HAP-1 (cell line): ENCODE measurements around the gene HPS5.
"Not testable (repeated sequence)": the region's sequence is repeated elsewhere in the genome, so short reads cannot be mapped to it uniquely, and the experiment has no call there.

Experiments used
- DNase-seq, 2 experiments: peaks; one replicate each; pipeline ENCODE4 v3.0.0-alpha.2; 2016 to 2020; ENCODE audit warnings: low spot score in 2 of 2
- H3K27me3 ChIP-seq: fragments of 250-450 bp; sonication (Bioruptor Pico); 2 replicates; pipeline ENCODE4 v1.5.1; 2020; ENCODE audit warnings: low read depth, mild to moderate bottlenecking, moderate library complexity
- H3K36me3 ChIP-seq: fragments of 250-450 bp; sonication (Bioruptor Pico); replicated peaks from 2 replicates; pipeline ENCODE4 v1.5.1; 2020; ENCODE audit warnings: mild to moderate bottlenecking
- H3K4me1 ChIP-seq: fragments of 250-450 bp; sonication (Bioruptor Pico); 2 replicates; pipeline ENCODE4 v1.5.1; 2020; ENCODE audit warnings: mild to moderate bottlenecking
- H3K4me3 ChIP-seq: fragments of 250-450 bp; sonication (Bioruptor Pico); 2 replicates; pipeline ENCODE4 v1.5.1; 2020; ENCODE audit warnings: mild to moderate bottlenecking, moderate library complexity
- H3K9me3 ChIP-seq: fragments of 250-450 bp; sonication (Bioruptor Pico); 2 replicates; pipeline ENCODE4 v1.5.1; 2020; ENCODE audit warnings: mild to moderate bottlenecking, moderate library complexity
- in situ Hi-C: fragments of 300-500 bp; cut with MboI; formaldehyde crosslinking; loops from 3 replicates; pipeline ENCODE4 v1.14.3; 2020; ENCODE audit warnings: low sequenced_read_pairs, inconsistent platforms, mixed read lengths

Gene HPS5

DNA sequence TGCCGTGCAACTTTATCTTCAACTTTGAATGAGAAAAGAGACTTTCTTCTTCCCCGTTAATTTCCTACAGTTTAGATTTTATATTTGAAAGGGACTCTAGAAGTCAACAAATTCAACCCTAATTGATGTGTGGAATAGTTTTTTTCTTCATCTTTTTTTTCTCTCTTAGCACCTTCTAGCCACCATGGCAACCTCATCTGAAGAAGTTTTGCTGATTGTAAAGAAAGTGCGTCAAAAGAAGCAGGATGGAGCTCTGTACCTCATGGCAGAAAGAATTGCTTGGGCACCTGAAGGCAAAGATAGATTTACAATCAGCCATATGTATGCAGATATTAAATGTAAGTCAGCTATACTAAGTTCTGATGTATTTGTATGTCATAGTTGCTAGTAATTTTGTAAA lies 11.0 kb upstream of the HPS5 start:
- Histone ChIP-seq H3K36me3 (peaks cover 44% of the 10 kb centered on the region), H3K27me3 (no peaks in the 10 kb centered on the region), H3K4me3 (no peak overlapping the region), H3K9me3 (no peaks in the 10 kb centered on the region), H3K4me1 (peaks cover 17% of the 10 kb centered on the region)
- DNase-seq: no peak
- in situ Hi-C loops: no loop called here

DNA sequence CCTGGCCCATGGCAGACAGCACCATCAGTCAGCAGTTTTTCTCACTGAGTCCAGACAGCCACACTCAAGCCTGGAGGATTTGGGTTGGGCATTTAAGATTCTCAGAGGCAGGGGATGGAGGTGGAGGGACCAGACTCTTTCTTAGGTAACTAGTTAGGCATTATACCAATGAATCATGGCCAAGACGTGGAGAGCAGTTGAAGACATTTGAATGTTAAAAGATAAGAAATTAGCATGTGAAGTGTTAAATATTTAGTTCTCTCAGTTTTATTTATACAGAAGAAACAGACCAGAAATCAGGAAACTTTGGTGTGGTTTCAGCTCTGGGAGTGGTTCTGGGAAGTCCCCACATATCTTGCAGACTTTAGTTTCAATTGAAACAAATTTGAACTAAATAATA lies 10.4 kb upstream of the HPS5 start:
- Histone ChIP-seq H3K4me1 (peaks cover 17% of the 10 kb centered on the region), H3K27me3 (no peaks in the 10 kb centered on the region), H3K9me3 (no peaks in the 10 kb centered on the region), H3K4me3 (no peak overlapping the region), H3K36me3 (peaks cover 43% of the 10 kb centered on the region)
- in situ Hi-C loops: no loop called here
- no peak for DNase-seq

DNA sequence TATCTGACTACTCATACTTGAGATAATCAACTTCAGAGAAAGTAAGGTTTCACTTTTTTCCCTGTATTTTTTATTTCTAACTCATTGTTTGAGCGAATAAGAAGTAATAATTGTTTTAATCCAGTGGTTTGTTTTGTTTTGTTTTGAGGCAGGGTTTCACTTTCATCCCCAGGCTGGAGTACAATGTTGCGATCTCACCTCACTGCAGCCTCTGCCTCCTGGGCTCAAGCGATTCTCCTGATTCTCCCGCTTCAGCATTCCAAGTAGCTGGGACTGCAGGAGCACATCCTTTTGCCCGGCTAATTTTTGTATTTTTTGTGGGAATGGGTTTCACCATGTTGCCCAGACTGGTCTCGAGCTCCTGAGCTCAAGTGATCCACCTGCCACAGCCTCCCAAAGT lies 9.0 kb upstream of the HPS5 start:
- Histone ChIP-seq H3K9me3 (no peaks in the 10 kb centered on the region), H3K4me3 (no peak overlapping the region), H3K36me3 (peaks cover 44% of the 10 kb centered on the region), H3K4me1 (peaks cover 17% of the 10 kb centered on the region), H3K27me3 (no peaks in the 10 kb centered on the region)
- in situ Hi-C loops: no loop called here
- DNase-seq: no peak

DNA sequence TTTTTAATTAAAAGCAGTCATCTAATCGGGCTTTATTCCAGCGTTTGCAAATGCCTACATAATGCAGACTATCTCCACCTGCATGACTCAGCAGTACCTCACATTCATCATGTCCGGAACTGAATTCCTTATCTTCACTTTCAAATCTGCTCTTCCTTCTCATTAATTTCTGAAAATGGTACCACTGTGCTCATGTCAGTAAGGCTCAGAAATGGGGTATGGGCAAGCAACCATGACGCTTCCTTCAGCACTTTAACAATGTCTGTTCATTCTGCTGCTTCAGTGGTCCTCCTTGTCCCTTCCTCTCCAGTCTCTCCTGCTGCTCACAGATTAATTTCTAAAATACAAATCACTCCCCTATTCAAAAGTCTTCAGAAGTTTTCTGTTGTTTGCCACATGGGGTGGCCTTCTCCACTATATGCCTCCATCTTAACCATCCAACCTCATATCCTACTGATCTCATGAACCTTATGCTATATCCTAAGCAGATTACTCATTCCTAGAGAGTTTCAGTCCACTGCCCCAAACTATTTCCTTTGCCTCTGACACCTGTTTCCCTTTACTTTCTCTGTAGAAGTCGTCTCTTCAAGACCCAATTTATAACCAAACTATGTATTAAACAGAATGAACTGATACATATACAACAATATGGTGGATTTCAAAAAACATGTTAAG lies 7.4 kb upstream of the HPS5 start:
- in situ Hi-C loops: no loop called here
- no peak overlapping the region for H3K4me3 ChIP-seq
- no peaks in the 10 kb centered on the region for H3K9me3 ChIP-seq
- H3K36me3 ChIP-seq: peaks cover 42% of the 10 kb centered on the region
- H3K4me1 ChIP-seq: peaks cover 17% of the 10 kb centered on the region
- no peak for DNase-seq
- no peaks in the 10 kb centered on the region for H3K27me3 ChIP-seq

DNA sequence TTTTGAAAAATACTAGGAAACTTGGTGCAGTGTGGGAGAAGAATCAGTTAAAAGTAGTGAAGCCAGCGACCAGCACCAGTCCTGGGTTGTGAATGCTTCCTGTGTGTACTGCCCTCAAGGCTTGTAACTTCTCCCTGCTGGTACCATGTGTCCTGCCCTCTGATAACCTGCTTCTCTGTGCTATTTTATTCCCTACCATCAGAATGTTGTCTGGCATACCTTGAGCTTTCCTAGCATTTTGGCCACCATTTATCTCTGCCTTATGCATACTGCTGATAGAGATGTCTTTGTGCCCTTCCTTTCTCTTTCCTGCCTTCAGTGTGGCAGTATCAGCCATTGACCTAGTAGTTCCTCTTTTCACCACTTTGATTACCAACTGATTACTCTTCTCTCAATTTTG lies 2.4 kb upstream of the HPS5 start:
- DNase-seq: no peak
- peaks cover 26% of the 10 kb centered on the region for H3K4me1 ChIP-seq
- H3K36me3 ChIP-seq: peaks cover 28% of the 10 kb centered on the region
- peak overlapping the region; percentile 95 for H3K4me3 ChIP-seq
- H3K27me3 ChIP-seq: no peaks in the 10 kb centered on the region
- no peaks in the 10 kb centered on the region for H3K9me3 ChIP-seq
- in situ Hi-C loops: no loop called here

DNA sequence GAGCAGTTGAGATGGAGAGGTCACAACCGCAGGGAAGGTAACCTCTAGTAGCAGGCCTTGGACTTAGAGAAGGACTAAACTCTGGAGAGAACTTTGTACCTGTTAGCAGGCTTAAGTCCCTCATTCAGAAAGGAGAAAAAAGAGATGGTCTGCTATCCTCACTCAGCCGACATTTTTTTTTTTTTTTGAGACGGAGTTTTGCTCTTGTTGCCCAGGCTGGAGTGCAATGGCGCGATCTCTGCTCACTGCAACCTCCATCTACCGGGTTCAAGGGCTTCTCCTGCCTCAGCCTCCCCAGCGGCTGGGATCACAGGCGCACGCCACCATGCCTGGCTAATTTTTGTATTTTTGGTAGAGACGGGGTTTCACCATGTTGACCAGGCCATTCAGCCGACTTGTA lies 1.9 kb upstream of the HPS5 start:
- H3K27me3 ChIP-seq, in situ Hi-C loops, DNase-seq, H3K9me3 ChIP-seq: not testable (repeated sequence)
- Histone ChIP-seq H3K4me1 (peaks cover 26% of the 10 kb centered on the region), H3K4me3 (peak overlapping the region; percentile 95), H3K36me3 (peaks cover 28% of the 10 kb centered on the region)

DNA sequence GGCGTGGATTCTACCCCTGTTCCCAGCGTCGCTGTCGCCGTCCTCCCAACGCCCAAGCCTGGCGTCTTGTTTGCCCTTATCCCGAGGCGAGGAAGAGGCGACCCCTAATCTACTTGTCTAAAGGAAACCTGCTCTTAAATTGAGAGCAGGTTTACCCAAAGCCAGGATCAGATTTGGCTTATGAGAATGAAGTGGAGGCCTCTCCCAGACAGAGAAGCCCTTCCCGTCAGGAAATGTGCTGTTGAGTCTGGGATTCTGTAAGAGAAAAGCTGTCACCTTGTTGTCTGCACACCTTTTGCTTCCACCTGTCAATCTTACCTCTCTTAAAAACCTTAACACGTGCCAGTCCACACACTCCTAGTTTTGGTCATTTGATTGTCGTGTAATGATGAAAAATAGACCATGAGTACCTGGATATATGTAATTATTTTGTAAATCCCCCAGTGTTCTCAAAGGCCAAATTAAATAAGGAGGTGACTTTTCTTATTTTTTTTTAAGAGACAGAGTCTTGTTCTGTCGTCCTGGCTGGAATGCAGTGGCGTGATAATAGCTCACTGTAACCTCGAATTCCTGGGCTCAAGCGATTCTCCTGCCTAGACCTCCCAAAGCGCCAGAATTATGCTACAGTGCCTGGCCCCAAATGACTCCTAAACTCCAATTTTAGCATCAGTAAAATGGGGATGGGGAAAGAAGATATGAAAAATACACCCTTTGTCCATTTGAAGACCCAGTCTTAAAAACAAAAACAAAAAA lies 1.1 kb upstream of the HPS5 start:
- H3K9me3 ChIP-seq: no peaks in the 10 kb centered on the region
- peak in 1 of 2 experiments; percentile 13 for DNase-seq
- H3K36me3 ChIP-seq: peaks cover 28% of the 10 kb centered on the region
- peak overlapping the region; percentile 95 for H3K4me3 ChIP-seq
- in situ Hi-C loops: no loop called here
- H3K4me1 ChIP-seq: peaks cover 27% of the 10 kb centered on the region
- H3K27me3 ChIP-seq: no peaks in the 10 kb centered on the region

DNA sequence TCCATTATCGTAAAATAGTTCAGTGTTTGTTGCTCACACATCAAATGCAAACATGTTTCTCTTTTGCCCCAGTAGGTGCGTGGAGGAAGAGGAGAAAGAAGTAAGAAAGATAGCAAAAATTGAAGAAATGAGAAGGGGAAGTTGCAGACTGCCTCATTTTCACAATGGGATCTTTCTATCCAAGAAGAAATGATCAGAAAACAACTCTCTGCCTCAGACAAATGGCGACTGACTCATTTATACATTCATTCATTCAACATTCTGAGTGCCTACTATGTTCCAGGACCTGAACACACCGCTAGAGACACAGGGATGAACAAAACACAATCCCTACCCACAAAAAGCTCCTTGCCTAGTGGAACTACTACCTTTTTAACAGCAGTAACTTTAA lies 367 bp downstream of the HPS5 start:
- no peaks in the 10 kb centered on the region for H3K27me3 ChIP-seq
- peak overlapping the region; percentile 95 for H3K4me3 ChIP-seq
- DNase-seq: no peak
- peaks cover 21% of the 10 kb centered on the region for H3K36me3 ChIP-seq
- in situ Hi-C loops: no loop called here
- H3K4me1 ChIP-seq: peaks cover 27% of the 10 kb centered on the region
- H3K9me3 ChIP-seq: no peaks in the 10 kb centered on the region

DNA sequence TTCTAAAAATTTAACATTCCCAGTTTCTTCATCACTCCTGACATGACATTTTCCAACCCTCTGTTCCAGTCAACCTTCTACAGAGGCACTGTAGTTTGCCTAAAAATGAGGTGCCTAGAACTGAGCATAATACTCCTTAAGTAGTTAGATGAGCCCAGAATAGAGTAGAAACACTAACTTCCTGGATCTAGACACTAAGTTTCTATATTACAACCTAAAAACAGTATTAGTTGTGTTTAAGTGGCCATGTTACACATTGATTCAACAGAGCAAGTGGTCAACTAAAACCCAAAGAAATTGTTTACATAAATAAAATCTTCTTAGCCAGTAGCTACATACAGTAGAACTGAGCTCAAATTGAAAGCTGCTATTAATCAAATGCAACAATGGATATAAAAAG lies 1.3 kb downstream of the HPS5 start:
- Histone ChIP-seq H3K27me3 (no peaks in the 10 kb centered on the region), H3K36me3 (peaks cover 15% of the 10 kb centered on the region), H3K4me3 (peak overlapping the region; percentile 95), H3K9me3 (no peaks in the 10 kb centered on the region), H3K4me1 (peaks cover 27% of the 10 kb centered on the region)
- in situ Hi-C loops: no loop called here
- DNase-seq: no peak

DNA sequence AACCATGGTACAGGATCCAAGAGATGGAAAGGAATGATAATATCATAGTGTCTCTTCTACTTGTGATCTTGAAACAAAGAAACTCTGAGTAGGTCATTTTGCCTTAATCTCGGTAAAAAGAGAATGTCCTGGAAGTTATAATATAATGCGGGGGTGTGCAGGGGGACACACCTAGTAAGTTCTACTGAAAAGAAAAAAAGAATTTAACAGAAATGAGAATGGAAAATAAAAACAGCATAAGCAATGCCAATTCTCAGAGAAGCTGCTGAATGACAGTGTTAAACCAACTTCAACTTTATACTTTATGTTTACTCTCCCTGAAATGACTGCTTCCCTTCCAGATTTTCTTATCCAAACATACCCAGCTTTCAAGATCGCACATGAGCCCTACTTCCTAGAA lies 2.0 kb downstream of the HPS5 start:
- Histone ChIP-seq H3K36me3 (peaks cover 10% of the 10 kb centered on the region), H3K4me1 (peaks cover 27% of the 10 kb centered on the region), H3K4me3 (peak overlapping the region; percentile 95), H3K27me3 (no peaks in the 10 kb centered on the region), H3K9me3 (no peaks in the 10 kb centered on the region)
- DNase-seq: no peak
- in situ Hi-C loops: no loop called here

DNA sequence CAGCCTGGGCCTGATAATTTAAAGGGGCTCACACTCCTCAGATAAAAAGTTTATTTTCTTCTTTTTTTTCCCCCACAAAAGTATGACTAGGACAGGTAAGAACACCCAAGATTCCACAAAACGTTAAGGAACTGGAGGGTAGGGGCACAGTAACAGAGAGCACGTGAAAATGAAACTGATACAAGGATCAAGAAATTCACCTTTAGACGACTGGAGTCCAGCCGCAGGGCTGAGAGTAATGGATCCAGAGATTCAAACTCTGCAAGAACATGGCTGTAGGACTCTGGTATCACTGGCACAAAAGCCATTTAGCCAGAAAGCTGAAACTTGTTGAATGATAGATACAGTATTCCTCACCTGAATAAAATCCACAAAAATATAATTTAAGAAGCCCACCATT lies 4.4 kb downstream of the HPS5 start:
- Histone ChIP-seq H3K4me3 (no peak overlapping the region), H3K4me1 (peaks cover 41% of the 10 kb centered on the region), H3K27me3 (no peaks in the 10 kb centered on the region), H3K36me3 (0 out of 2 replicates have a peak, but pooled peaks cover 3% of the 10 kb centered on the region), H3K9me3 (no peaks in the 10 kb centered on the region)
- DNase-seq: no peak
- in situ Hi-C loops: no loop called here

DNA sequence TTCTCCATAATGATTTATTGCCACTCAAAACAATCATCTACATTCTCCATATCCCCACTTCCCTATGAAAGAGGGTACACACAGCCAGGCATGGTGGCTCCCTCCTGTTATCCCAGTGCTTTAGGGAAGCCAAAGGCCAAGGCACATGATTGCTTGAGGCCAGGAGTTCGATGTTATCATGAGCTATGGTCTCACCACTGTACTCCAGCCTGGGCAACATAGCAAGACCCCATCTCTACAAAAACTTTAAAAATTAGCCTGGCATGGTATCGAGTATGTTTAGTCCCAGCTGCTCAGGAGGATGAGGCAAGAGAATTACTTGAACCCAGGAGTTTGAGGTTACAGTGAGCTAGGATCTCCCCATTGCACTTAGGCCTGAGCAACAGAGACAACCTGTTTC lies 6.0 kb downstream of the HPS5 start:
- Histone ChIP-seq H3K27me3 (no peaks in the 10 kb centered on the region), H3K36me3 (peaks cover 5% of the 10 kb centered on the region; the same call in 1 of the 2 replicates), H3K4me3 (no peak overlapping the region), H3K9me3 (no peaks in the 10 kb centered on the region), H3K4me1 (peaks cover 43% of the 10 kb centered on the region)
- DNase-seq: no peak
- in situ Hi-C loops: no loop called here

DNA sequence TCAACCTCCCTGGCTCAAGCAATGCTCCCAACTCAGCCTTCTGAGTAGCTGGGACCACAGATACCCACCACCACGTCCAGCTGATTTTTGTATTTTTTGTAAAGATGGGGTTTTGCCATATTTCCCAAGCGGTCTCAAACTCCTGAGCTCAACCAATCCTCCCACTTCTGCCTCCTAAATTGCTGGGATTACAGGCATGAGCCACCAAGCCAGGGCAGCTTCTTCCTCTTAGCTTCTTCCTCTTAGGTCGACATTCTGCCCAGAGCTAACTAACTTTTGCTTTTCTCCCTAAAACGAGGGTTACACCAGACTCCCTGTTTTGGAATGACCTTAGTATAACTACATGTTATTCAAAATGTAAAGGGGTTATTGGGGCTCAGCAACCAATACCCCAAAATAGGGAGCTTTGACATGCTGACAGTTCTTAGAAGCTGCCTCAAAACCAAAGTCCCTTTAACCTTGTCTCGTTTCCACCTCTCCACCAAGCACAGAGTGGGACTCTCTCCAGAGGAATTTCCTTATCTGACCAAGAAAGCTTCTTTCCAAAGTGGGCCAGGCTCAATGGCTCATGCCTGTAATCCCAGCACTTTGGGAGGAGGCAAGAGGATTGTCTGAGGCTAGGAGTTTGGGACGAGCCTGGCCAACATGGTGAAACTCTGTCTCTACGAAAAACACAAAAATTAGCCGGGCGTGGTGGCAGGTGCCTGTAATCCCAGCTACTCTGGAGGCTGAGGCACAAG lies 7.0 kb downstream of the HPS5 start:
- Histone ChIP-seq H3K36me3 (peaks cover 15% of the 10 kb centered on the region), H3K9me3 (no peaks in the 10 kb centered on the region), H3K4me3 (no peak overlapping the region), H3K4me1 (peaks cover 34% of the 10 kb centered on the region), H3K27me3 (no peaks in the 10 kb centered on the region)
- no peak for DNase-seq
- in situ Hi-C loops: no loop called here
